EH (cell line): Measurements from ENCODE around the gene SLC25A47.

Experiments used
- DNase-seq: peaks from one replicate; pipeline ENCODE4 v3.0.0-alpha.2; 2015; ENCODE audit warnings: low read depth

The SLC25A47 gene

DNA sequence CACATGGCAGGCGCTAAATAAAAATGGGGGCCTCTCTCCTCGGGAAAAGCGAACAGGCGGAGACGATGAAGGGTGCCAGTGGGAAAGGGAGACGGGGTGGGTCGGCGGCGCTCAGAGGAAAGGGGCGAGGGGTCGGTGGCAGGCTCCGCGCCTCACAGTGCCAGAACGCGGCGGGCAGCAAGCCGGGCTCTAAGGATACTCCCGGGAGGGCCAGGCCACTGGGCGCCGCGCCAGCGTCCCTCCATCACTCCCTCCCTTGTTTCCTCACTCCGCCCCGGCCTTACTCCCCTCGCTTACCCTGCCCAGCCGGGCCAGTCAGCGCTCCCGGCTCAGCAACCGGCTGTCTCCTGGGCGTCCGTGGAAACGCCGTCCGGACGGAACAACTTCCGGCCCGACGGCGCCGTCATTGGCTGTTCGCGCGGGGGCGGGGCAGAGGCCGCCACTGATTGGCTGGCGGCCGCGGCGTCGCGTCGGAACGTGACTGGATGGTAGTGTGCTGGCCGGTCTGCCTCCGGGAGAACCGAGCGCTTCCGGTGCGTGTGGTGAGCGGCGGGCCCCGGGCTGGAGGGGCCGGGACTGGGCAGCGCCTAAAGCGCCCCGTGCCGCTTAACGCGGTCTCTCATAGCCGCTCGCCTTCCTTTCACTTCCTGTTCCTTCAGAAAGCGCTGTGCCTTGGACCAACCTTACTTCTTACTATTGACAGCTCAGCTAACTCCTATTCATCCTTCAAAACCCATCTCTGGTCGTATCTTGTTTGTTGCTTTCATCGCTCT, 53.0 kb downstream of the SLC25A47 start, which contains the start of gene WDR25:
Gene WDR25 (plus strand): TSS at position 523 of the 773 bp plus-strand sequence.
- DNase-seq = peak; percentile 97

- DNase-seq = peak; percentile 66
Measured at GRCh38 chr14:100376751-100377171, 53.6 kb downstream of the SLC25A47 start.
